Stimulated activated CD4-positive, alpha-beta T cell treated with anti-CD3 and anti-CD28 coated beads, Interleukin-4, amount 100 ng/mL, for 48 hours (primary cell): ENCODE measurements around the gene GTF2A1.

Source experiments
- DNase-seq, 2 donors: peaks; one replicate each; pipeline ENCODE4 v3.0.0-alpha.2; 2020; ENCODE audit warnings: low read depth in 2 of 2

The GTF2A1 gene

DNA sequence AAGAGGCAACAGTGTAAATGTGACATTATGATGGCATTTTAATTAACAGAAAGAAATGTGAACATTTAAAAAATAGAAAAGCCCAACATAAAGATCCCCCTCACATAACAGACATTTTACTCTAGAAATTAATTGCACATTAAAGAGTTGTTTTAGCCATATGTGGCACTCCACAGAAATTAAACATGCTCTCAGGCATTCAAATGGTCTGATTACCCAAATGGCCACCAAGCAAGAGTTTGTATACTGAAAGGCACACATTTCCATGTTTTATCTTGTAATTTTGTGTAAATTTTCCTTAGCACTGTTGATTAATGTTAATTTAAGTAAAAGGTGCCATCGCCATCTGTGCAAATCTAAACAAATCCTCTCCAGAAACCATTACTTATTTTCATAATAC, 43.5 kb downstream of the GTF2A1 start:
- no peak for DNase-seq

DNA sequence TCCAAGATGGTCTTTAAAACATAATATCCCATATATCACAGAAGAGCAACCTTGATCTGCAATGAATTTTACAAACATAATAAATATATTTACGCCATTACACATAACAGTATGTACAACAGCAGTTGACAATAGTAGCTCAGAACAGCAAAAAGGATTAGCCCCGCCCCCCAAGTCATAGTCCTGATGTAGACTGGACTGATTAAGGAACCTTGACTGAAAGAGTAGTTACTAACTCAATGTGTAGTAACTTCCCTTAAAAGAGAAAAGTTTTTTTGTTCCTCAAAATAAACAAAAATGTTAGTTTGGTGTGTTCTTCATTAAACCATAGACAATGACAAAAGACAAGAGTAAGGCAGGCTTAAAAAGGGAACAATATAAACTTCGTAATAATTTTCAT, 44.5 kb downstream of the GTF2A1 start:
- DNase-seq = no peak

DNA sequence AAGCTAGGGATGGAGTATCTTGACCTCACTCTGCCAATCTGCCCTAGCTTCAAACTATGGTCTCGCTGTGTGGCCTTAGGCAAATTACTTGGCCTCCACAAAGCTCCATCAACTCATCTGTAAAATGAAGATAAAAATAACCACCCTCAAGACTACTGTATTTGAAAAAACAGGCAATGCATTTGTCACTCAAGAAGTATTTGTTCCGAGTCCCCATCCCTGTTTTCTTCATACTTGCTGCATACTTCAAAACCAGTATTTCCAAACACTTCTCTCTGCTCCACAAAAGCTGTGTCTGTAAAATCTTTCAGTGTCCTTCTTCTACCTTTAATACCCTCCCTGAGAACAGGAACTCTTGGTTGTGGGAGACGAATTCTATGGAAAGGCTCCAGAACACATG, 47.9 kb downstream of the GTF2A1 start:
- DNase-seq = no peak

DNA sequence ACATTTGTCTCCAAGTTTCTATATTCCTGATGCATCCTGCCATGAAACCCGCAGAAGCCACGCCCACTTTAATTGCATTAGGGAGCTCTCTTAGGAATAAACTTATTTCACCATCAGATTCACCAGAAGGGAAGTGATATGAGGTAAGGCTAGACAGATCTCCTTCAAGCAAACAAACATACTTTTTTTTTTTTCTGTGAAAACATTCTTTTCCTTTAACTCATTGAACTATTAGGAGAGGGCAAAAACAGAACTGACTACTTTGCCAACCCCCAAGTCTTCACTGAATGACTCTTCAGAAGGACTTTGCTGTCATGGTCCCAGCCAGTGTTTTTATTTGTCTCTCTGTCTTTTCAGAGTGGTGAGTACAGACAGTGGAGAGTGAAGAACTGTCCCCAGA, 48.4 kb downstream of the GTF2A1 start:
- DNase-seq = no peak

DNA sequence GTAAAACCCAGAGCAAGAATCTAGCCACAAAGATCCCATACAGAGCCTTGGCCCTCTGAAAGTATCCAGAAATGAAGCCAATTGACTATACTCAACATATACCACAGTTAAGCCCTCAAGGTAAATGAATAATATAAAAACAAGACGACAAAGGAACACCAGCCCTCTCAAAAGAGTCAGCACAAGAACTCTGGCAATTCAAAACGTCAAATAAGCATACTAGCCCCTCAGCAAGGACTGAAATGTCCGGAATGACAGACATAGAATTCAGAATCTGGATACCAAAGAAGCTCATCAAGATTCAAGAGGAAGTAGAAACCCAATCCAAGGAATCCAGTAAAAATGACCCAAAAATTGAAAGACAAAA, 49.9 kb downstream of the GTF2A1 start:
- DNase-seq = no peak

DNA sequence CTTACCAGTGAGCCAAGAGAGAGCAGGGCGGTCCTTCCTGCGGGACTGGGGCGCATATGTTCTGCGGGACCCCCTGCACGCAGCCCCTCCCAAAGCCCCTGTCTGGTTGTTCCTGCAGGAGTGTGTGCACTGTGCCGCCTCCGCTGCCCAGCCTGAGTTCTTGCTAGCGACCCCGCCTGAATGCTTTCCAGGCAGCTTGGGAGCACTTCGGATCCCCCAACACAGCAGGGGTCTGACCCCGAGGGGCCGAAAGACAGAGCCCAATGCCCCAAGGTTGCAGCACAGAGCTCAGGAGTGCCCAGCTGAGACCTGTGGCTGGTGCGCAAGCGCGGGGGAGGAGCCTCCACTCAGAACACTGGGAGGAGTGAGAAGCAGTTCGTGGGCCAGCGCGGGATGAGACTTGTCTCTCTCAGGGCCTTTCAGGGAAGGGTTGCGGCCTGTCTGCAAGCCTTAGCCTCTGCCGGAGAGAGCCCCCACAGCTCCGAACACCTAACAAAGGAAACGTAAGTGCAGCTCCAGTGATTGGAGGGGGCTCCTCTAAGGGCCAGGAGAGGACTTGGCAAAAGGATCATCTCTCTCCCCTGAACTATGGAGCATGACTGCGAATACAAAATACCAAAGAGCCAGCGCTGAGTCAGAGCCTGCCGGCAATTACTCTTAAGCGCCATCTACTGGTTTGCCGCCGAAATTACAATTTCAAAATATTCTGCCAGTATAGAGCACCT, 50.5 kb downstream of the GTF2A1 start:
- DNase-seq = peak; percentile 77 to 85

DNA sequence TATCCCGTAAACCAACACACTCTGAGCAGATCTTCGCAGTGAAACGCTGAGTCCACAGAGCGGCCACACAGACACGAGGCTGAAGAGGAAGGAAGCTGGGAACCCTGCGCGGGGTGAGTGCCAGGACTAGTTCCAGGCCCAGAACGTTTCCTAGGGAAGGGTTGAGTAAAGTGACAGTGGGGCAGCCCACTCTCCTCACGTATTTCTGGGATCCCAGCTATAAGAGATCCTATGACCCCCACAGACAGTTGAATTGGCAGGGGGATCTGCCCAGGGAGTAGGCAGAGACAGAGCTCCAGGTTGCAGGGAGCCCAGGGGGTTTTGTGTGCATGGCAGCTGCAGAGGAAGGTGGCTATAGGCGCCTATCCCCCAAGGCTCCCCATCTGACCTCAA, 51.1 kb downstream of the GTF2A1 start:
- DNase-seq = no peak

DNA sequence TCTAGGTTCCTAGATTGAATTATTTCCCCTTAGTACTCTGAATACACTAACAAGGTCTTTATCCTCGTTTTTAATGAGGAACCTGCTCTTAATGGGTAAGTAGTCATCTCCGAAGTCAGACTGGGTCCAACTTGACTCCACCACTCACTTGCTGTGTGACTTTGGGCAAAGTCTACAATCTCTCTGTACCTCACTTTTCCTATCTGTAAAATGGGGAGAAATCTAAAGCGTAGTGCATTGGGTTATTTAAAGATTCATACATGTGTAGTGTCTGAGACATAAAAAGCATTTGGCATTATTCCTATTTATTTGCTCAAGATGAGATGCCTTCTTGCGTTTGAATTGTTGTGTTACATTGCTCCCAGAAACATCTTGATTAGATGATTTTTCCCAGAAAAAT, 51.5 kb downstream of the GTF2A1 start:
- DNase-seq = no peak

DNA sequence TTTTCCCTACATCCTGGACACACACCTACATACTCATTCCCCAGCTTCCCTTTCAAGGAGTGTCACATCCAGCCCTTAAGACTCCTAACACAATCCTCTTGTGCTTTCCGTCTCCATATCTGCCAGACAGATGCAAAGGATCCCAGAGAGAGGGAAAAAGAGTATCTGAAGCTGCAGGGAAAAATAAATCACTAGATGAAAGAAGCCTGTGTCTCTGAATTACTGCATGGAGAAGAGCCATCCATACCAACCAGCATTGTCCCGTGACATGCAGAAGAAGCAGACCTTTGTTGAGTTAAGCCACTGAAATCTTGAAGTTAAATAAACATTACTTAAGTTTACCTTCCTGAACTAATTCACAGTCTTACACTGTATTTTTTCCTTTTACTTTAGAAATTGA, 54.6 kb downstream of the GTF2A1 start:
- no peak for DNase-seq

DNA sequence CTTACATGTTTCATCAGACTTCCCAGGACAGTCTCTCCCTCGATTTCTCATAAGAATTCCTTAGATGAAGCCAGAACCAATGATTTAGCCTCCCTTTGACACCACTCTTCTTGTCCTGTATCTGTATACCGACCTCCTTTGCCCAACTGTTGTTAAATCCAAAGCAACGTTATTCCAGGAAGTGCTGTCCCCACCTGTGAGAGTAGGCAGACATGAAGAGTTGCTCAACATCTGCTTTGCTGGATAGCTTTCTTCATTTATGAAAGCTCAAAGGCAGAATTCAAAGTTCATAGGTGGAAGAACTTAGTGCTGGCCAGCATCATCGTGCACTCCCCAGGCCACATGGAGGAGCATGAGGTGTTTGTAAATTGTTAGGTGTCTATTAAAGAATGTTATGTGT, 55.6 kb downstream of the GTF2A1 start:
- DNase-seq = no peak

DNA sequence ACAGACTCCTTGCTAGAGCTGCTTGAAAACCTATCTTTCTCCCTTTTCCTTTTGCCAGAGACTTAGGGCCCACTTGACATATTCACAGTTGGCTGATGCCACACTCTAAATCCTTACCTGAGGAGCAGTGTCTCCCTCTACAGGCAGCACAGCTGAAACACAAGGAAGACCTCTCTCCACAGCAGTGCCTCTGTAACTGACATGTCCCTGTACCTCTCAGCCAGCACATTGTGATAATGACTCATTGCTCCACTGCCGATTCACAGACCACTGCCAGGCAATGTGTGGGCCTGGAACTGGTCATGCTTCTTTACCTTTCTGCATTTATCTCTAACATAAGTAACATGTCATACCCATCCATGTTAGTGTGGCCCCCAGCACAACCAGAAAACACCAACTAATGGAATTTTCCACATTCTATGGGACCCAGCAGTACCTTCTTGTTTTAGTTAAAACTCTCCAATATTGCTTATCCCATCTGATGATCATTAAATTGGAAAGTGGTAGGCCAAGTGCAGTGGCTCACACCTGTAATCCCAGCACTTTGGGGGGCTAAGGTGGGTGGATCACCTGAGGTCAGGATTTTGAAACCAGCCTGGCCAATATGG, 56.5 kb downstream of the GTF2A1 start:
- DNase-seq = peak; percentile 41 to 67

DNA sequence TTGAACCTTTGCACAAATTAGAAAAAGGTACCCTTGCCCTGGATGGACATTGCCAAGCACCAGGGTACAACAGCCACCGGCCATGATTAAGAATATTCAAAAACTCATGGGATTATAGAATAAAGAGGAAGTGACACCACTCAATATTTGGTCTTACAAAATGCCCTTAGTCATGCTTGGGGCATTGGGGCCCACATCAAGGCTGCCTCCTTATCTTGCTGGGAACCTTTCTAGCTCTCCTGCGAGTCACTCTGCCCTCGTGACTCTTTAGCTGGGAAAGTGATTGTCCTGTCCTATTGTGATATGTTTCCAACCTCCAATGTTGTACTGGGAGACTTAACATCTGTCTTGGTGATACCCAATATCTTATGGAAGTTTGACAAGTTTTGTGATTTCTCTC, 57.8 kb downstream of the GTF2A1 start:
- DNase-seq = no peak

DNA sequence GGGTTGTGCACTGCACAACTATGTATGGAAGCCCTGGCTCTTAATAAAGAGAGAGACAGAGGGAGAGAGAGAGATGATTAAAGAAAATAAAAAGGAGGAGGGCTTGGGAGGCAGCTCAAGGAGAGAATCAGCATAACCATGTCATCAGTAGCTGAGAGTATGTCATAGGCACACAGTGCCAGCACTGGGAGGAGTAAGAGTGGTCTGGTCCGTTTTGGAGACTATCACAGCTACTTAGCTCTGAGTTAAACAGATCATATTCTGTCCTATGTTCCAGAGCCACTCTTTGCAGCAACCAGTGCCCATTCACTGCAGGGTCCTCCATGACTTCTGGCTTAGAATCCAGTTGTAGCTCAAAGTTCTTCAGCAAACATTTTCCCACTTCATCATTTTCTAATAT, 59.0 kb downstream of the GTF2A1 start:
- DNase-seq = no peak

DNA sequence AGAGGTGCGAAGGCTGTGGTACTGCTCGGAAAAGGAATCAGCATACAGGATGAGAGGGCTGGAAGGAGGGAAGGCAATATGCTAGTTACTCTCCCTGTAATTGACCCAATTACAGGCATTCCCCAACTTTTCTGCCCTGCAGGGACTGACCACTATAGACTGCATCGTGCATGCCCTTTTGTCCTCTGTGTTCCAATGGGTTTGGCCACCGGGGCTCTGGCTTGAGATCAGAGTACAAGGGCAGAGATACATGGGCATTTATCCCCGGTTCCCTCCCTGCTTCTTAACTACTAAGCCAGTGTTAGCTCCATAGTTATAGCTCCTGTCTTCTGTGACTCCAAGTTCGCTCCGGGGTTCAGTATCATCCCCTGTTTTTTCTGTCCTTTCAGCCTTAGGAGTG, 59.7 kb downstream of the GTF2A1 start:
- DNase-seq = no peak

DNA sequence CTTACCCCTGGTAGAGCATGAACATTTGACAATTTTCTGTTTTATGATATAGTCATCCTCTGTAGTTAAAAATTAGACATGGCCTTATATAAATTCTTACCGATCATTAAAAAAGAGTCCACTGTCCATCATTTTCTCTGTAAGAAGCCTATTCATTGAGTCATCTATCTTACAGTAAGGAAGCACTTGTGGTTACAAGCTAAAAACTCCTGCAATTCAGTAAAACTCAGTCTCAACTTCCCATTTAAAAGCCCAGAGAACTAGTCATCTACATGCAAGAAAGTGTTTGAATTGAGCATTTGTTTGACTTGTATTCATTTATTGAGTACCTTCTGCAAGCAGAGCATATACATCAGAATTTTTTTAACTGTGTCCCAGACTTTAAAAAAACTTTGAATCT, 63.3 kb downstream of the GTF2A1 start:
- DNase-seq = no peak

DNA sequence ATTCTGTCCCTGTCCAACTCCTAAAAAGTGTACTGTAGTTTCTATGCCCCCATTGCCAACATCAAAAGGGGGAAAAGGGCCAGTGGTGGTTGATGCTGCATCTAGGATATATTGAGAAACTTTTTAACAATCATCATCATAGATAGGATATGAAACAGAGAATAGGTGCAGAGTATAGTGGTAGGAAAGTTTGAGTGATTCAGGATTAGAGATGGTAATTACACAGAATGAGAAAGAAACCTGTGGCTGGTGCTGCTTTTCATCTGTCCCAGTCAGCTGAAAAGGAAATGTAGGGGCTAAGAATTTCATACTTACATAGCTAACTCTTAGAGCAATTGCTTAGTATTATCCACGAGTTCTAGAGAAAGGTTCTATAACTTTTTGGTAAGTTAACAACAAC, 67.6 kb downstream of the GTF2A1 start:
- DNase-seq = no peak

DNA sequence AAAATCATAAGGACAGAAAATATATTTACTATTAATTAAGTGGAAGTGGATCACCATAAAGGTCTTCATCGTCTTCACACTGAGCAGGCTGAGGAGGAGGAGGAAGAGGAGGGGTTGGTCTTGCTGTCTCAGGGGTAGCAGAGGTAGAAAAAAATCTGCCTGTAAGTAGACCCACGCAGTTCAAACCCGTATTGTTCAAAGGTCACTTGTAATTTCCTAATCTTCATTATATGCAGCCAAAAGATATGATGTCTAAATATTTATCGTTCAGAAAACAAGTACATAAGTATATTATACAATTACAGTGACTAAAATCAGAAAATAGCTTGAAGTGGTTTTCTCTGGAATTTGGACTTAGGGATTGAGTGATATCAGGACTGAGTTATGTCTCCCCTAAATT, 72.1 kb downstream of the GTF2A1 start:
- no peak for DNase-seq

DNA sequence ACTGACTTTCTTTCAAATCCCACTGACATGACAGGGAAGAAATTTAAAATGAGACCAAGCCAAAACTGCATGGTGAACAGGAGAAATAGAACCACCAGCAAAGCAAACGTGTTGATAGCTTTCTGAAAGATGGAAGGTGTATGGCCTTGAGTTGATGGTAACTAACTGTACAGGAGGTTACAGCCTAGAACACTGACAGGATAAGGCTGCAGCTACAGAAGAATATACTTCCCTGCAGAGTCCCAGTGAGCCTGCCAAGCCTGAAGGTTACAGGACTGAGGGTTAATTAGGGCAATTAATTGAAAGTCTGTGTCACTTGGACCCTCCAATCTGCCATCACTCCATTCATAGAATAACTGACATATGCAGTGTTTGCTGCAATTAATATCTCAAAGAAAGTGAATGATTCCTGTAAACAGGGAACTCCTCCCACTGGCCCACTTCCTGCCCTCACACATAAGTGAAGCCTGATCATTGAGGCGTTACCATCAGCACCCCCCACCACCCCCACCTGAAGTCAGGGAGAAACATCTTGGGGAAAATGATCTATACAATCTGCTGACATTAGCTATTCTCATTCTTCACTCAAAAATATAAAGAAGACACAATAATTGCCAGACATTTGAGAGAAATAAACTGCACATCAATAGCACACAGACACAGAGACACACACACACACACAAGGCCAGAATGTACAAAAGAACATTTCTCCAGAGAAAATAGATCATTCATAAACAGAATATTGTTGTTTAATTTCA, 73.4 kb downstream of the GTF2A1 start:
- DNase-seq = no peak

DNA sequence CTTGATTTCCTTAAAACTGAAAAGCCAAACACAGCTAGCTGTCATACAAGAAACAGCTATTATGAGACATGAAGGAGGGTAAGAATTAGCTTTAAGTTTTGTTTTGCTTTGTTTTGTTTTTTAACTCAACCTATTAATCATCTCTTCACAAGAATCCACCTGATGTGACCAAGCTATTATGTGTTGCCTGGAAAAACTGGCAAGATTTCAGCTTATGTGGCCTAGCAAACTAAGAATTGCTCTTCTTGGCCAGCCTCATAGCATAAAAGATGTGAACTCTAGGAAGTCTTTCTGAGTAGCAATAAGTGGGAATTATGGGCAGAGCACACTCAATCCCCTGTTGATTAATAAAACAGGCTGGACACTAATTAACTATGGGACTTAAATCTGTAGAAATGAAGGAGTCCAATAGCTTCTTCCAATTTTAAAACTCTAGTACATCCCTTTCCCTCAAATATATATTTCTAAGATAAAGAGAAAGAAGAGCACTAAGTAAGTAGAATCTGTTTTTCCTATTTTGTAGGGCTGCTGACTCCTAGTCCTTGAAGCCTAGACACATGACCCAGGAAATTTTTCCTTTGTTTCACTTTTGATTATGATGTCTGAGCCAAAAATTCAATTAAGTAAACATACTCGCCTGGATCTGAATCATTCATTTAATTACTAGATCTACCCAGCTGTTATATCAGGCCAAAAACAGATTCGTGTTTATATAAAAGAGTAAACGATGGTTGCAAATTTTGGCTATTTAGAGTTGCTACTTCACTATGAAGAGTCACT, 75.7 kb downstream of the GTF2A1 start:
- DNase-seq = no peak

DNA sequence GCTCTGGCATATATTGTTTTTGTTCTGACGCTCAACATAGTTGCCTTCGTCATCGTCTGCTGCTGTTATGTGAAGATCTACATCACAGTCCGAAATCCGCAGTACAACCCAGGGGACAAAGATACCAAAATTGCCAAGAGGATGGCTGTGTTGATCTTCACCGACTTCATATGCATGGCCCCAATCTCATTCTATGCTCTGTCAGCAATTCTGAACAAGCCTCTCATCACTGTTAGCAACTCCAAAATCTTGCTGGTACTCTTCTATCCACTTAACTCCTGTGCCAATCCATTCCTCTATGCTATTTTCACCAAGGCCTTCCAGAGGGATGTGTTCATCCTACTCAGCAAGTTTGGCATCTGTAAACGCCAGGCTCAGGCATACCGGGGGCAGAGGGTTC, 77.0 kb downstream of the GTF2A1 start:
- no peak for DNase-seq

DNA sequence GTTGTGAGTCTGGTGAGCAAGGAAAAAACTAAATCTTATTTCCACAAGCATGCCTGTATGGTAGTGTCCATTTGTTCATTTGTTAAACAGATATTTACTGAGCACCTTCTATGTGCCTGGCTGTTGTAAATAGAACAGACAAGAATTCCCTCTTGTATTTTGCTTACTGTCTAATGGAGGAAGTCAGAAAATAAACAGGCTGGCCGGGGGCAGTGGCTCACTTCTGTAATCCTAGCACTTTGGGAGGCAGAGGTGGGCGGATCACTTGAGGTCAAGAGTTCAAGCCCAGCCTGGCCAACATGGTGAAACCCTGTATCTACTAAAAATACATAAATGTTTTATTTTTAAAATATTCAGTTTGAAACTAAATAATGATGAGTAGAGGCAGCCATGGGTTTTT, 79.3 kb downstream of the GTF2A1 start:
- DNase-seq = no peak

DNA sequence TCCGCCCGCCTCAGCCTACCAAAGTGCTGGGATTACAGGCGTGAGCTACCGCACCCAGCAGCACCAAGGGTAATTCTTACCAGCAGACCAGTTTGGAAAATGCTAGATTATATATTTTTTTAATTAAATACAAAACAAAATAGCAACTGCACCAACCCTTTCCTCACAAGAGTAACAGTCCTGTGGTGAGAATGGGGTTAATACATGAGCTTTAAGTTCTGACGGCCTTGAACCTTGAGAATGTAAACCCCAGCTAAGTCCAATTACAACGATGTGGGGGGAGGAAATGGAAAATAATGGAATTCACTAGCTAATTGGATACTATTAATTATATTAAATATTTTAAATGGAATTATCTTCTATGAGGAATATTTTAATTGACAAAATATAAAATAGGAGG, 82.3 kb downstream of the GTF2A1 start:
- no peak for DNase-seq

DNA sequence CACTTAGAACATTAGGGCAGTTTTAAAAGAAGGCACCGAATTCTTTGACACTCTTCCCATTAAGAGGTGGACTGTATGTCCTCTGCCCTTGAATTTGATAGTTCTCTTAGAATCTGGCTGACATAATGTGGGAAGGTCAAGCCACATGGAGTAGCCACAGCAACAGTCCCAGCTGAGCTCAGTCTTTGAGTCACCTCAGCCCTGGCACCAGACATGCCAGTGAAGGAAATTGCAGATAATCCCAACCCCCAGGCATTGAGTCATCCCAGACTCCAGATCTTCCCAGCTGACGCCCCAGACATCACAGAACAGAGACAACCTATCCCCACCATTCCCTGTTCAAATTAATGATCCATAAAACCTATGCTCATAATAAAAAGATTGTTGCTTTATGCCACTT, 83.4 kb downstream of the GTF2A1 start:
- no peak for DNase-seq
